NCI-H1048 (cell line): Measurements from ENCODE around the gene UMOD.

Experiments
- DNase-seq: peaks from one replicate; lab custom pipeline; 2025; lab: John Stamatoyannopoulos, UW

The UMOD gene

GRCh38 chr16:20363191-20363590 is 10.7 kb upstream of the UMOD start:
- no peak for DNase-seq

GRCh38 chr16:20359997-20360396 is 7.5 kb upstream of the UMOD start:
- DNase-seq: no peak

- no peak for DNase-seq
Observed at GRCh38 chr16:20355114-20355782, 2.7 kb upstream of the UMOD start.

GRCh38 chr16:20353379-20353778 is 864 bp upstream of the UMOD start:
- no peak for DNase-seq

GRCh38 chr16:20349615-20350014 is 2.9 kb downstream of the UMOD start:
- DNase-seq: no peak

GRCh38 chr16:20348365-20349185 is 3.9 kb downstream of the UMOD start:
- DNase-seq: no peak

- no peak for DNase-seq
Observed at GRCh38 chr16:20347666-20348364, 4.7 kb downstream of the UMOD start.

- DNase-seq: no peak
Observed at GRCh38 chr16:20344611-20345010, 7.9 kb downstream of the UMOD start.

- no peak for DNase-seq
Observed at GRCh38 chr16:20339744-20340143, 12.8 kb downstream of the UMOD start.

GRCh38 chr16:20336955-20337354 is 15.6 kb downstream of the UMOD start:
- DNase-seq: no peak

- DNase-seq: no peak
Observed at GRCh38 chr16:20334396-20334795, 18.1 kb downstream of the UMOD start.

- DNase-seq: no peak
Observed at GRCh38 chr16:20333120-20333519, 19.4 kb downstream of the UMOD start.

- no peak for DNase-seq
Observed at GRCh38 chr16:20332411-20332810, 20.1 kb downstream of the UMOD start.

- no peak for DNase-seq
Observed at GRCh38 chr16:20331635-20332034, 20.9 kb downstream of the UMOD start.

GRCh38 chr16:20329392-20330138 is 22.9 kb downstream of the UMOD start:
- no peak for DNase-seq

GRCh38 chr16:20327444-20328041 is 25.0 kb downstream of the UMOD start, which contains the start of gene GP2:
TSS of gene GP2 (minus strand) at chr16:20327513. CDS start at chr16:20326431, 1,082 bp downstream.
- DNase-seq: no peak

- no peak for DNase-seq
Observed at GRCh38 chr16:20326321-20326720, 26.2 kb downstream of the UMOD start.

- DNase-seq: no peak
Observed at GRCh38 chr16:20325005-20325404, 27.5 kb downstream of the UMOD start.

GRCh38 chr16:20323591-20324117 is 28.9 kb downstream of the UMOD start:
- no peak for DNase-seq

- no peak for DNase-seq
Observed at GRCh38 chr16:20322696-20323095, 29.8 kb downstream of the UMOD start.

- DNase-seq: no peak
Observed at GRCh38 chr16:20321671-20322070, 30.8 kb downstream of the UMOD start.
